Measurements from ENCODE around the gene PPP1R3A.
"Not testable (repeated sequence)": the region's sequence is repeated elsewhere in the genome, so short reads cannot be mapped to it uniquely, and the experiment has no call there.

The PPP1R3A gene

GRCh38 chr7:113929389-113929788 is 10.6 kb upstream of the PPP1R3A start:
- not testable (repeated sequence) for H3K79me1 ChIP-seq (replicated peaks; ENCODE audit: low read length, poor library complexity, severe bottlenecking); H3K36me3 ChIP-seq (ENCODE audit: control insufficient read depth in 1 of 2, insufficient read depth in 2 of 2, low read depth in 1 of 2, low read length in 2 of 2); H2AK5ac ChIP-seq (ENCODE audit: low read length, severe bottlenecking); H2AFZ ChIP-seq (ENCODE audit: low read depth, low read length); H3K4me3 ChIP-seq (ENCODE audit: insufficient read depth in 1 of 2, low read depth in 1 of 2, low read length in 2 of 2); H3K9ac ChIP-seq (ENCODE audit: low read length); H3K4me2 ChIP-seq (ENCODE audit: low read length, poor library complexity, severe bottlenecking); H3K4me1 ChIP-seq (ENCODE audit: control insufficient read depth, insufficient read depth, low read depth, low read length); H3K18ac ChIP-seq (ENCODE audit: low read depth in 1 of 2, low read length in 2 of 2); H2BK12ac ChIP-seq (ENCODE audit: low read length in 2 of 2); H3K14ac ChIP-seq (ENCODE audit: low read length in 2 of 2); H2BK120ac ChIP-seq (ENCODE audit: low read depth, low read length); H3K23ac ChIP-seq (ENCODE audit: low read length in 2 of 2); H3K27me3 ChIP-seq (ENCODE audit: control insufficient read depth in 1 of 2, insufficient read depth in 1 of 2, low read length in 2 of 2); H3K4ac ChIP-seq (ENCODE audit: low read depth in 1 of 2, low read length in 2 of 2); DNase-seq; H2BK5ac ChIP-seq (ENCODE audit: low read depth, low read length, poor library complexity, severe bottlenecking); H2BK15ac ChIP-seq (ENCODE audit: low read depth, poor library complexity, severe bottlenecking); H4K8ac ChIP-seq (ENCODE audit: low read length); H3K27ac ChIP-seq (ENCODE audit: low read length, poor library complexity, severe bottlenecking); H4K91ac ChIP-seq (ENCODE audit: low read length)
- 65% methylated on average over 3 of the region's 3 CpGs for WGBS
- peaks cover 11% of the 10 kb centered on the region for H3K9me3 ChIP-seq (ENCODE audit: control insufficient read depth, low read length)

- peaks cover 3% of the 10 kb centered on the region for H3K9me3 ChIP-seq (ENCODE audit: control insufficient read depth, low read length)
- H2AFZ ChIP-seq (ENCODE audit: low read depth, low read length): no peak overlapping the region
- 88% methylated on average over 1 of the region's 1 CpG for WGBS
- no peak overlapping the region for H2BK120ac ChIP-seq (ENCODE audit: low read depth, low read length)
- H4K91ac ChIP-seq (ENCODE audit: low read length): no peak overlapping the region
- no peak overlapping the region for H3K4me2 ChIP-seq (ENCODE audit: low read length, poor library complexity, severe bottlenecking)
- H2BK12ac ChIP-seq (ENCODE audit: low read length in 2 of 2): no peak overlapping the region
- no peak overlapping the region for H4K8ac ChIP-seq (ENCODE audit: low read length)
- H3K79me1 ChIP-seq (replicated peaks; ENCODE audit: low read length, poor library complexity, severe bottlenecking): no peaks in the 10 kb centered on the region
- H2AK5ac ChIP-seq (ENCODE audit: low read length, severe bottlenecking): no peak overlapping the region
- no peaks in the 10 kb centered on the region for H3K4me1 ChIP-seq (ENCODE audit: control insufficient read depth, insufficient read depth, low read depth, low read length)
- no peak overlapping the region for H3K23ac ChIP-seq (ENCODE audit: low read length in 2 of 2)
- DNase-seq: no peak
- H3K27me3 ChIP-seq (ENCODE audit: control insufficient read depth in 1 of 2, insufficient read depth in 1 of 2, low read length in 2 of 2): no peaks in the 10 kb centered on the region
- no peak overlapping the region for H3K9ac ChIP-seq (ENCODE audit: low read length)
- H3K18ac ChIP-seq (ENCODE audit: low read depth in 1 of 2, low read length in 2 of 2): no peak overlapping the region
- no peak overlapping the region for H3K27ac ChIP-seq (ENCODE audit: low read length, poor library complexity, severe bottlenecking)
- no peak overlapping the region for H3K4me3 ChIP-seq (ENCODE audit: insufficient read depth in 1 of 2, low read depth in 1 of 2, low read length in 2 of 2)
- no peak overlapping the region for H3K14ac ChIP-seq (ENCODE audit: low read length in 2 of 2)
- H3K4ac ChIP-seq (ENCODE audit: low read depth in 1 of 2, low read length in 2 of 2): no peak overlapping the region
- H2BK15ac ChIP-seq (ENCODE audit: low read depth, poor library complexity, severe bottlenecking): no peak overlapping the region
- no peak overlapping the region for H2BK5ac ChIP-seq (ENCODE audit: low read depth, low read length, poor library complexity, severe bottlenecking)
- no peaks in the 10 kb centered on the region for H3K36me3 ChIP-seq (ENCODE audit: control insufficient read depth in 1 of 2, insufficient read depth in 2 of 2, low read depth in 1 of 2, low read length in 2 of 2)
These were observed 9.3 kb upstream of the PPP1R3A start for GRCh38 chr7:113928112-113928511.

- DNase-seq: no peak
- no peaks in the 10 kb centered on the region for H3K9me3 ChIP-seq (ENCODE audit: control insufficient read depth, low read length)
- H3K18ac ChIP-seq (ENCODE audit: low read depth in 1 of 2, low read length in 2 of 2): no peak overlapping the region
- H3K9ac ChIP-seq (ENCODE audit: low read length): no peak overlapping the region
- no peak overlapping the region for H3K27ac ChIP-seq (ENCODE audit: low read length, poor library complexity, severe bottlenecking)
- WGBS: 50% methylated on average over 3 of the region's 4 CpGs
- no peak overlapping the region for H4K91ac ChIP-seq (ENCODE audit: low read length)
- no peak overlapping the region for H2BK120ac ChIP-seq (ENCODE audit: low read depth, low read length)
- no peaks in the 10 kb centered on the region for H3K36me3 ChIP-seq (ENCODE audit: control insufficient read depth in 1 of 2, insufficient read depth in 2 of 2, low read depth in 1 of 2, low read length in 2 of 2)
- no peaks in the 10 kb centered on the region for H3K79me1 ChIP-seq (replicated peaks; ENCODE audit: low read length, poor library complexity, severe bottlenecking)
- H2AK5ac ChIP-seq (ENCODE audit: low read length, severe bottlenecking): no peak overlapping the region
- no peak overlapping the region for H2BK15ac ChIP-seq (ENCODE audit: low read depth, poor library complexity, severe bottlenecking)
- no peak overlapping the region for H3K14ac ChIP-seq (ENCODE audit: low read length in 2 of 2)
- H3K4me3 ChIP-seq (ENCODE audit: insufficient read depth in 1 of 2, low read depth in 1 of 2, low read length in 2 of 2): no peak overlapping the region
- no peaks in the 10 kb centered on the region for H3K27me3 ChIP-seq (ENCODE audit: control insufficient read depth in 1 of 2, insufficient read depth in 1 of 2, low read length in 2 of 2)
- no peak overlapping the region for H2AFZ ChIP-seq (ENCODE audit: low read depth, low read length)
- no peak overlapping the region for H2BK5ac ChIP-seq (ENCODE audit: low read depth, low read length, poor library complexity, severe bottlenecking)
- H3K4me1 ChIP-seq (ENCODE audit: control insufficient read depth, insufficient read depth, low read depth, low read length): no peaks in the 10 kb centered on the region
- no peak overlapping the region for H3K23ac ChIP-seq (ENCODE audit: low read length in 2 of 2)
- H2BK12ac ChIP-seq (ENCODE audit: low read length in 2 of 2): no peak overlapping the region
- H3K4me2 ChIP-seq (ENCODE audit: low read length, poor library complexity, severe bottlenecking): no peak overlapping the region
- no peak overlapping the region for H4K8ac ChIP-seq (ENCODE audit: low read length)
- no peak overlapping the region for H3K4ac ChIP-seq (ENCODE audit: low read depth in 1 of 2, low read length in 2 of 2)
These were observed 3.2 kb upstream of the PPP1R3A start for GRCh38 chr7:113922049-113922448.

GRCh38 chr7:113921363-113921762 is 2.6 kb upstream of the PPP1R3A start:
- no peak overlapping the region for H4K8ac ChIP-seq (ENCODE audit: low read length)
- no peaks in the 10 kb centered on the region for H3K27me3 ChIP-seq (ENCODE audit: control insufficient read depth in 1 of 2, insufficient read depth in 1 of 2, low read length in 2 of 2)
- H3K4me1 ChIP-seq (ENCODE audit: control insufficient read depth, insufficient read depth, low read depth, low read length): no peaks in the 10 kb centered on the region
- no peak overlapping the region for H2BK15ac ChIP-seq (ENCODE audit: low read depth, poor library complexity, severe bottlenecking)
- H3K9ac ChIP-seq (ENCODE audit: low read length): no peak overlapping the region
- no peak overlapping the region for H2BK5ac ChIP-seq (ENCODE audit: low read depth, low read length, poor library complexity, severe bottlenecking)
- H3K23ac ChIP-seq (ENCODE audit: low read length in 2 of 2): no peak overlapping the region
- H3K4ac ChIP-seq (ENCODE audit: low read depth in 1 of 2, low read length in 2 of 2): no peak overlapping the region
- no peak overlapping the region for H3K27ac ChIP-seq (ENCODE audit: low read length, poor library complexity, severe bottlenecking)
- H2BK12ac ChIP-seq (ENCODE audit: low read length in 2 of 2): no peak overlapping the region
- no peak overlapping the region for H2AFZ ChIP-seq (ENCODE audit: low read depth, low read length)
- H4K91ac ChIP-seq (ENCODE audit: low read length): no peak overlapping the region
- no peaks in the 10 kb centered on the region for H3K9me3 ChIP-seq (ENCODE audit: control insufficient read depth, low read length)
- no peak for DNase-seq
- no peak overlapping the region for H3K4me3 ChIP-seq (ENCODE audit: insufficient read depth in 1 of 2, low read depth in 1 of 2, low read length in 2 of 2)
- H2AK5ac ChIP-seq (ENCODE audit: low read length, severe bottlenecking): no peak overlapping the region
- no peak overlapping the region for H2BK120ac ChIP-seq (ENCODE audit: low read depth, low read length)
- H3K79me1 ChIP-seq (replicated peaks; ENCODE audit: low read length, poor library complexity, severe bottlenecking): no peaks in the 10 kb centered on the region
- H3K4me2 ChIP-seq (ENCODE audit: low read length, poor library complexity, severe bottlenecking): no peak overlapping the region
- no peaks in the 10 kb centered on the region for H3K36me3 ChIP-seq (ENCODE audit: control insufficient read depth in 1 of 2, insufficient read depth in 2 of 2, low read depth in 1 of 2, low read length in 2 of 2)
- no peak overlapping the region for H3K18ac ChIP-seq (ENCODE audit: low read depth in 1 of 2, low read length in 2 of 2)
- no peak overlapping the region for H3K14ac ChIP-seq (ENCODE audit: low read length in 2 of 2)
